Right lobe of liver (tissue), 6 donors: ENCODE data around the gene RFX8. TPM values are rescaled to one million over a fixed set of nuclear protein-coding genes. Genes with fewer than 3 reads are reported as not detected.
A peak's percentile ranks its signal among the peaks of the same experiment; 100 is the strongest.
"Not testable (repeated sequence)": the region's sequence is repeated elsewhere in the genome, so short reads cannot be mapped to it uniquely, and the experiment has no call there.

ENCODE experiments used
- ATAC-seq, 4 donors: fragments of 200-7000 bp; cut with Tn5 transposase; one replicate each; pipeline ENCODE4 v1.9.1; 2020; ENCODE audit warnings: mild to moderate bottlenecking in 4 of 4, moderate library complexity in 4 of 4
- DNase-seq, 3 donors: peaks; one replicate each; pipeline ENCODE4 v3.0.0-alpha.2; 2020
- H3K27ac ChIP-seq, 3 donors: fragments of 200-600 bp; one replicate each; pipeline ENCODE4 v1.8.0; 2022
- H3K27me3 ChIP-seq, 2 donors: fragments of 200-600 bp; one replicate each; pipeline ENCODE4 v1.8.0; 2022
- H3K36me3 ChIP-seq, 4 donors: fragments of 200-600 bp; sonication (generic) in 1 of 4; one replicate each; pipeline versions ENCODE4 v1.5.1 to v1.8.0; 2017 to 2022; ENCODE audit warnings: control low read depth in 1 of 4
- H3K4me1 ChIP-seq, 4 donors: fragments of 200-600 bp; sonication (generic) in 1 of 4; one replicate each; pipeline versions ENCODE4 v1.5.1 to v1.8.0; 2017 to 2022; ENCODE audit warnings: control low read depth in 1 of 4
- H3K4me3 ChIP-seq, 3 donors: fragments of 200-600 bp; one replicate each; pipeline ENCODE4 v1.8.0; 2022
- H3K9me3 ChIP-seq, 4 donors: fragments of 200-600 bp; sonication (generic) in 1 of 4; one replicate each; pipeline versions ENCODE4 v1.5.1 to v1.8.0; 2017 to 2022; ENCODE audit warnings: control low read depth in 1 of 4
- CTCF ChIP-seq, 4 donors: fragments of 200-600 bp in 3 of 4; fragments of 450-650 bp in 1 of 4; IDR thresholded peaks; one replicate each; pipeline versions ENCODE4 v1.5.1 to v1.8.0; 2016 to 2022; ENCODE audit warnings: antibody characterized with exemption in 4 of 4, mild to moderate bottlenecking in 2 of 4
- POLR2A ChIP-seq: fragments of 450-650 bp; IDR thresholded peaks from one replicate; pipeline ENCODE4 v1.6.1; 2017; ENCODE audit warnings: antibody characterized with exemption, mild to moderate bottlenecking
- WGBS: methylation state at CpG from one replicate; pipeline ENCODE4 v1.1.6; 2018; ENCODE audit warnings: low coverage, low lambda C conversion rate; ENCODE audit not compliant: insufficient coverage; ENCODE audit errors: missing lambda C conversion rate; 5-methylcytosine and 5-hydroxymethylcytosine counted together
- intact Hi-C, 2 donors: fragments of 100-400 bp; cut with DNase I; formaldehyde crosslinking; loops; one replicate each; pipeline versions ENCODE4 v1.11.2 to v1.14.1; 2022
- total RNA-seq, 6 experiments: library from RNA; depleted of rRNA in 2 of 6; stranded (reverse); fragments of >200 nt in 2 of 6; fragmentation: NEBNext Ultra II Directional in 3 of 6; extraction: Animal tissue kit (Norgen Biotek cat#: 25700) in 3 of 6; gene quantifications; one replicate each; pipeline versions ENCODE4 v1.1.0 to v1.2.4, GENCODE V29; 2016 to 2023
- donor health status: DM: no; HTN: yes; CAD: no.
- donor health status: DM: no; HTN: no; CAD: no.
- donor health status: DM: no; HTN: no; CAD: no.
- donor health status: DM: no; HTN: yes; CAD: no.
- donor health status: DM: no; HTN: yes; CAD: no.

Gene RFX8
- total RNA-seq, 6 experiments from 2014 or later: not detected

GRCh38 chr2:101442667-101443061, 32.2 kb downstream of the RFX8 start:
- no CpG with 5 or more reads among the region's 3 CpGs for WGBS
- DNase-seq (no peak), ATAC-seq (peak in 1 of 4 donors; percentile 22)
- no peak overlapping the region for H3K27ac ChIP-seq
- TF ChIP-seq POLR2A (no peak), CTCF (IDR thresholded peaks at IDR 0.05) (no peak)
- H3K36me3 ChIP-seq: no peaks in the 10 kb centered on the region
- no peaks in the 10 kb centered on the region for H3K9me3 ChIP-seq
- intact Hi-C loops: no loop called here
- no peaks in the 10 kb centered on the region for H3K4me1 ChIP-seq
- H3K27me3 ChIP-seq: no peaks in the 10 kb centered on the region
- no peak overlapping the region for H3K4me3 ChIP-seq

GRCh38 chr2:101442042-101442666, 32.8 kb downstream of the RFX8 start:
- H3K4me1 ChIP-seq: no peaks in the 10 kb centered on the region
- no peak for DNase-seq
- TF ChIP-seq CTCF (IDR thresholded peaks at IDR 0.05) (no peak), POLR2A (no peak)
- 47% methylated on average over 1 of the region's 1 CpG for WGBS
- intact Hi-C loops: no loop called here
- H3K27me3 ChIP-seq: no peaks in the 10 kb centered on the region
- no peak overlapping the region for H3K27ac ChIP-seq
- no peaks in the 10 kb centered on the region for H3K9me3 ChIP-seq
- H3K4me3 ChIP-seq: no peak overlapping the region
- ATAC-seq: no peak
- H3K36me3 ChIP-seq: no peaks in the 10 kb centered on the region

- intact Hi-C loops: no loop called here
- no peaks in the 10 kb centered on the region for H3K36me3 ChIP-seq
Observed at GRCh38 chr2:101440127-101440738, 34.7 kb downstream of the RFX8 start.

GRCh38 chr2:101439716-101440115, 35.2 kb downstream of the RFX8 start:
- ATAC-seq (no peak), DNase-seq (no peak)
- 81% methylated on average over 6 of the region's 10 CpGs for WGBS
- H3K4me1 ChIP-seq: no peaks in the 10 kb centered on the region
- no peak overlapping the region for H3K4me3 ChIP-seq
- no peaks in the 10 kb centered on the region for H3K9me3 ChIP-seq
- no peaks in the 10 kb centered on the region for H3K36me3 ChIP-seq
- TF ChIP-seq CTCF (IDR thresholded peaks at IDR 0.05) (no peak), POLR2A (no peak)
- no peaks in the 10 kb centered on the region for H3K27me3 ChIP-seq
- H3K27ac ChIP-seq: no peak overlapping the region
- intact Hi-C loops: no loop called here

More at GRCh38 chr2:101440127-101440738, 34.7 kb downstream of the RFX8 start:
- TF ChIP-seq POLR2A: no peak
- TF ChIP-seq CTCF (IDR thresholded peaks at IDR 0.05): no peak
- WGBS: 36% methylated on average over 8 of the region's 8 CpGs
- Histone ChIP-seq H3K27ac (no peak overlapping the region), H3K9me3 (no peaks in the 10 kb centered on the region), H3K27me3 (no peaks in the 10 kb centered on the region), H3K4me1 (no peaks in the 10 kb centered on the region), H3K4me3 (no peak overlapping the region)
- DNase-seq: no peak
- ATAC-seq: peak; percentile 51 to 84 (median 68)

- 25% methylated on average over 2 of the region's 4 CpGs for WGBS
- H3K27ac ChIP-seq, intact Hi-C loops, DNase-seq, H3K4me1 ChIP-seq, ATAC-seq, H3K36me3 ChIP-seq, H3K27me3 ChIP-seq, H3K4me3 ChIP-seq, H3K9me3 ChIP-seq: not testable (repeated sequence)
Observed at GRCh38 chr2:101438555-101438954, 36.4 kb downstream of the RFX8 start.
